Right lobe of liver (tissue), 6 donors: ENCODE measurements around the gene WWC2. TPM values are rescaled to one million over a fixed set of nuclear protein-coding genes. Genes with fewer than 3 reads are reported as not detected.

Experiments used
- ATAC-seq, 4 donors: fragments of 200-7000 bp; cut with Tn5 transposase; one replicate each; pipeline ENCODE4 v1.9.1; 2020; ENCODE audit warnings: mild to moderate bottlenecking in 4 of 4, moderate library complexity in 4 of 4
- DNase-seq, 3 donors: peaks; one replicate each; pipeline ENCODE4 v3.0.0-alpha.2; 2020
- H3K27ac ChIP-seq, 3 donors: fragments of 200-600 bp; one replicate each; pipeline ENCODE4 v1.8.0; 2022
- H3K27me3 ChIP-seq, 2 donors: fragments of 200-600 bp; one replicate each; pipeline ENCODE4 v1.8.0; 2022
- H3K36me3 ChIP-seq, 4 donors: fragments of 200-600 bp; sonication (generic) in 1 of 4; one replicate each; pipeline versions ENCODE4 v1.5.1 to v1.8.0; 2017 to 2022; ENCODE audit warnings: control low read depth in 1 of 4
- H3K4me1 ChIP-seq, 4 donors: fragments of 200-600 bp; sonication (generic) in 1 of 4; one replicate each; pipeline versions ENCODE4 v1.5.1 to v1.8.0; 2017 to 2022; ENCODE audit warnings: control low read depth in 1 of 4
- H3K4me3 ChIP-seq, 3 donors: fragments of 200-600 bp; one replicate each; pipeline ENCODE4 v1.8.0; 2022
- H3K9me3 ChIP-seq, 4 donors: fragments of 200-600 bp; sonication (generic) in 1 of 4; one replicate each; pipeline versions ENCODE4 v1.5.1 to v1.8.0; 2017 to 2022; ENCODE audit warnings: control low read depth in 1 of 4
- CTCF ChIP-seq, 4 donors: fragments of 200-600 bp in 3 of 4; fragments of 450-650 bp in 1 of 4; IDR thresholded peaks; one replicate each; pipeline versions ENCODE4 v1.5.1 to v1.8.0; 2016 to 2022; ENCODE audit warnings: antibody characterized with exemption in 4 of 4, mild to moderate bottlenecking in 2 of 4
- POLR2A ChIP-seq: fragments of 450-650 bp; IDR thresholded peaks from one replicate; pipeline ENCODE4 v1.6.1; 2017; ENCODE audit warnings: antibody characterized with exemption, mild to moderate bottlenecking
- WGBS: methylation state at CpG from one replicate; pipeline ENCODE4 v1.1.6; 2018; ENCODE audit warnings: low coverage, low lambda C conversion rate; ENCODE audit not compliant: insufficient coverage; ENCODE audit errors: missing lambda C conversion rate; 5-methylcytosine and 5-hydroxymethylcytosine counted together
- intact Hi-C, 2 donors: fragments of 100-400 bp; cut with DNase I; formaldehyde crosslinking; loops; one replicate each; pipeline versions ENCODE4 v1.11.2 to v1.14.1; 2022
- total RNA-seq, 6 experiments: library from RNA; depleted of rRNA in 2 of 6; stranded (reverse); fragments of >200 nt in 2 of 6; fragmentation: NEBNext Ultra II Directional in 3 of 6; extraction: Animal tissue kit (Norgen Biotek cat#: 25700) in 3 of 6; gene quantifications; one replicate each; pipeline versions ENCODE4 v1.1.0 to v1.2.4, GENCODE V29; 2016 to 2023
- donor health status: DM: no; HTN: yes; CAD: no.
- donor health status: DM: no; HTN: no; CAD: no.
- donor health status: DM: no; HTN: no; CAD: no.
- donor health status: DM: no; HTN: yes; CAD: no.
- donor health status: DM: no; HTN: yes; CAD: no.

WWC2 gene
- total RNA-seq, 6 experiments from 2014 or later: 19.5 to 48.9 (median 34.4) TPM

GRCh38 chr4:183348136-183348535 lies 249.1 kb downstream of the WWC2 start:
- whole genome bisulfite sequencing: 74% methylated on average over 7 of the region's 12 CpGs
- ATAC-seq (no peak), DNase-seq (no peak)
- intact Hi-C loops: no loop called here
- H3K27ac ChIP-seq: no peak overlapping the region
- TF ChIP-seq POLR2A: no peak
- TF ChIP-seq CTCF (IDR thresholded peaks at IDR 0.05): no peak
- H3K27me3 ChIP-seq: no peaks in the 10 kb centered on the region
- H3K4me1 ChIP-seq: no peaks in the 10 kb centered on the region
- no peak overlapping the region for H3K4me3 ChIP-seq
- no peaks in the 10 kb centered on the region for H3K36me3 ChIP-seq
- no peaks in the 10 kb centered on the region for H3K9me3 ChIP-seq

DNA sequence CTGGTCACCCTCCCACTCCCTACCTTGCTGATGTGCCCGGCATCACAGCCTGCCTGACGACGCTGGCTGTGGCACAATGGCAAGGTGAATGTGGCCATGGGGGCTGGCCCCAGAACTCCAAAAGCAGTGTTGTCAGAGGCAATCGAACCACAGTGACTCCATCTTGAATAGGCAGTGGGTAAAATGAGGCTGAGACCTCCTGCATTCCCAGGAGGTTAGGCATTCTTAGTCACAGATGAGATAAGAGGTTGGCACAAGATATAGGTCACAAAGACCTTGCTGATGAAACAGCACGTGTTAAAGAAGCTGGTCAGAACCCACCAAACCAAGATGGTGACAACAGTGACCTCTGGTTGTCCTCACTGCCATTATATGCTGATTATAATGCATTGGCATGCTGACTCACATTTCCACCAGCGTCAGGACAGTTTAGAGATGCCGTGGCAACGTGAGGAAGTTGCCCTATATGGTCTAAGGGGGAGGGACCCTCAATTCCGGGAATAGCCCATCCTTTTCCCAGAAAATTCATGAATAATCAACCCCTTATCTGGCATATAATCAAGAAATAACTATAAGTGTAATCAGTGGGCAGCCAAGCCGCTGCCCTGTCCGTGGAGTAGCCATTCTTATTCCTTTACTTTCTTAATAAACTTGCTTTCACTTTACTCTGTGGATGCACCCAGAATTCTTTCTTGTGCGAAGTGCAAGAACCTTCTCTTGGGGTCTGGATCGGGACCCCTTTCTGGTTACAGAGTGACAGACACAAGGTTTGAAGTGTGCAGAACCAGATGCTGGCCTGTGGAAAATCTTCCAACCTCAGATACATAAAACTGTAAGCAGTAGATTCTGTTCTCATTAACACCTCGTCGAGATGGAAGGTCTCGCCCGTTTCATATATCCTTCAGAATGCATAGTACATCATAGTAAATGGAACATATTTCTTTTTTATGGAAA lies 249.9 kb downstream of the WWC2 start:
- no peak for DNase-seq
- H3K9me3 ChIP-seq: no peaks in the 10 kb centered on the region
- TF ChIP-seq POLR2A: no peak
- TF ChIP-seq CTCF (IDR thresholded peaks at IDR 0.05): no peak
- H3K27ac ChIP-seq: no peak overlapping the region
- intact Hi-C loops: no loop called here
- 69% methylated on average over 12 of the region's 17 CpGs for WGBS
- ATAC-seq: peak in 3 of 4 donors; percentile 28 to 43 (median 30)
- no peak overlapping the region for H3K4me3 ChIP-seq
- no peaks in the 10 kb centered on the region for H3K27me3 ChIP-seq
- no peaks in the 10 kb centered on the region for H3K36me3 ChIP-seq
- H3K4me1 ChIP-seq: no peaks in the 10 kb centered on the region

- Histone ChIP-seq H3K9me3 (no peaks in the 10 kb centered on the region), H3K4me1 (no peaks in the 10 kb centered on the region), H3K27ac (no peak overlapping the region), H3K27me3 (no peaks in the 10 kb centered on the region), H3K36me3 (no peaks in the 10 kb centered on the region), H3K4me3 (no peak overlapping the region)
- intact Hi-C loops: no loop called here
- DNase-seq (no peak), ATAC-seq (no peak)
- TF ChIP-seq CTCF (IDR thresholded peaks at IDR 0.05): no peak
- TF ChIP-seq POLR2A: no peak
- 89% methylated on average over 7 of the region's 9 CpGs for whole genome bisulfite sequencing
Observed at GRCh38 chr4:183349673-183350072, 250.6 kb downstream of the WWC2 start.

- no peak for ATAC-seq
- intact Hi-C loops: no loop called here
- no peaks in the 10 kb centered on the region for H3K9me3 ChIP-seq
- peak in 1 of 3 donors; percentile 18 for DNase-seq
- H3K4me3 ChIP-seq: no peak overlapping the region
- no peak overlapping the region for H3K27ac ChIP-seq
- no peaks in the 10 kb centered on the region for H3K4me1 ChIP-seq
- H3K27me3 ChIP-seq: no peaks in the 10 kb centered on the region
- WGBS: 87% methylated on average over 17 of the region's 17 CpGs
- TF ChIP-seq CTCF (IDR thresholded peaks at IDR 0.05): no peak
- no peaks in the 10 kb centered on the region for H3K36me3 ChIP-seq
Observed at GRCh38 chr4:183350317-183351071, 251.4 kb downstream of the WWC2 start.
